ENCODE measurements around the gene HS3ST4.
"Not testable (repeated sequence)": the region's sequence is repeated elsewhere in the genome, so short reads cannot be mapped to it uniquely, and the experiment has no call there.

HS3ST4 gene

GRCh38 chr16:25735645-25736044, 43.9 kb downstream of the HS3ST4 start:
- Histone ChIP-seq H3K9ac (ENCODE audit: low read depth, low read length) (no peak overlapping the region), H3K36me3 (ENCODE audit: control insufficient read depth, insufficient read depth, low read length) (no peaks in the 10 kb centered on the region), H3K4me3 (ENCODE audit: low read depth, low read length) (no peak overlapping the region), H3K4me1 (ENCODE audit: control insufficient read depth, insufficient read depth, low read length) (no peaks in the 10 kb centered on the region), H3K27me3 (ENCODE audit: control insufficient read depth, insufficient read depth, low read length) (no peaks in the 10 kb centered on the region), H3K9me3 (ENCODE audit: control insufficient read depth, insufficient read depth, low read length) (no peaks in the 10 kb centered on the region)

DNA sequence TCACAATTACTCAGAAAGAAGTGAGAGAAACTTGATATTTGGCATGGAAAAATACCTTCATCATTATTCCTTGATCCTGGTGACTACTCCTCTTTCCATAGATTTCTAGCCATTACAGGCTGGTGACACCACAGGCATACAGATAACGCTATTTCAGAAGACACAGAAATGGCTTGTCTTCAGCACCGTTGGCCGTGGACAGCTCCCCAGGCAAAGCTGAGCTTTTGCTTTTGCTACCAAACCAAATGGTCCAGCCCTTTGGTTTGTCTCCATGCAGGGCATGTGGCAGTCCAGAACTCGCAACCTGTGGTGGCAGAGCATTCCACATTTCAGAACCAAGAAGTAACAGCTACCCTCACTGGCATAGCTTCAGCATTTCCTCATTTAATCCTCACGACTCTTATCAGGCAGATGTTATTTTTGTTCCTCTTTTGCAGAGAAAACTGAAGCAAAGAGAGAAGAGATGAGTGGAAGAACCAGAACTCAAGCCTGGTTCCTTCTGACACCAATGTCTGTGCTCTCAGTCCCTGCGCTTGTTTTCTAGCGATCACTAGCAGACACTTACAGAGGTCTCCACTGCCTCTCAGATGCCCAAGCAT, 55.5 kb downstream of the HS3ST4 start:
- Histone ChIP-seq H3K9ac (ENCODE audit: low read depth, low read length) (no peak overlapping the region), H3K9me3 (ENCODE audit: control insufficient read depth, insufficient read depth, low read length) (no peaks in the 10 kb centered on the region), H3K4me3 (ENCODE audit: low read depth, low read length) (no peak overlapping the region), H3K4me1 (ENCODE audit: control insufficient read depth, insufficient read depth, low read length) (no peaks in the 10 kb centered on the region), H3K36me3 (ENCODE audit: control insufficient read depth, insufficient read depth, low read length) (no peaks in the 10 kb centered on the region), H3K27me3 (ENCODE audit: control insufficient read depth, insufficient read depth, low read length) (no peaks in the 10 kb centered on the region)

DNA sequence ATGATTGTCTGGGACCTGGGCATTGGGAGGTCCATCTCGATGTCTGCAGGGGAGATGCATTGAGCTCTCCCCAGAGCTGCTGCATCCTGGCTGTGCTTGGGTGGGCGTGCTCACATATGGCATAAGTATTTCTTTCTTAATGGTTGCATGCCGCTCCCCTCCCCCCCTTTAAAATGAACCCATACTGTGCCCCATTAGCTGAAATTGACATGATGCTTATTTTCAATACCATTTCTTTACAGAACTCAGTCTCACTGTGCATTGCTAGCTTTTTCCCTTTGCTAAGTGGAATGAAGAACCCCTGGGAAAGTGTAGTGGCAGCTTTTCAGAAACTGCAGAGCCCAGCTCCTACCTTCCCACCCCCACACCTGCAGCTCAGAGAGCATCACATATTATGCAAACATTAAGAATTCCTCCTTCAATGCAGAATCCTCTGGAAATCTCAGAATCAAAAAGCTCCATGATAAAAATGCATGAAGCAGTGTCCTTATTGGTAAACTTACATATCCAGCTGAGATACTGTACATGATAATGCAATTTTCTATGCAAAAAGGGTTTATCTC, 56.4 kb downstream of the HS3ST4 start:
- no peaks in the 10 kb centered on the region for H3K9me3 ChIP-seq (ENCODE audit: control insufficient read depth, insufficient read depth, low read length)

GRCh38 chr16:25750488-25751216, 58.9 kb downstream of the HS3ST4 start:
- no peak overlapping the region for H3K9ac ChIP-seq (ENCODE audit: low read depth, low read length)
- no peaks in the 10 kb centered on the region for H3K9me3 ChIP-seq (ENCODE audit: control insufficient read depth, insufficient read depth, low read length)
- no peaks in the 10 kb centered on the region for H3K36me3 ChIP-seq (ENCODE audit: control insufficient read depth, insufficient read depth, low read length)

More for the DNA sequence above, 56.4 kb downstream of the HS3ST4 start:
- Histone ChIP-seq H3K9ac (ENCODE audit: low read depth, low read length) (no peak overlapping the region), H3K27me3 (ENCODE audit: control insufficient read depth, insufficient read depth, low read length) (no peaks in the 10 kb centered on the region), H3K36me3 (ENCODE audit: control insufficient read depth, insufficient read depth, low read length) (no peaks in the 10 kb centered on the region), H3K4me3 (ENCODE audit: low read depth, low read length) (no peak overlapping the region), H3K4me1 (ENCODE audit: control insufficient read depth, insufficient read depth, low read length) (no peaks in the 10 kb centered on the region)

DNA sequence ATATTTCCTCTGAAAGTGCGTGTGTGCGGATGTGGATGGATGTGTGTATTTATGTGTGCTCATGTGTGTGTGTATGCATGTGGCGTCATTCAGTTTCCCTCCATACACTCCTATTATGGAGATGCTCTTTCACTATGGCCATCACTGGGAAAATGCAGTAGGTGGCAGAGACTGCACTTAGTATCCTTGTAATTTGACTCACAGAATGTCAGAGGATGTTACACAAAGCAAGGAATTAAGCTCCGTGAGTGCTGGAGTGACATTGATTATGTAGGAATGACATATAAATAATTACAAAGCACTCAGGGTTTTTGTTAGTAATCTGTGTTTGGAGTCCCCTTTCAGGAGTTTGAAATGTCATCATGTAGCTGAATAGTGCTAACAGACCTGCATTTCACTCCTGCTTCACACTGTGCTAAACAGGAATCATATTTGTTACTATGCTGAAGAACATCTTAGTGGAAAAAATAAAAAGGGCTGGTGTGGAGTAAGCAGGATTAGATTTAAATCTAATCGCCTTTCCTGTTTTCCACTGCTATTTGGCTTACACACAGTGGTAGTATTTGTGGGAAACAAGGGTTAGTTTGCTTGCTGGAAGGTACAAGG, 59.6 kb downstream of the HS3ST4 start:
- H3K27me3 ChIP-seq (ENCODE audit: control insufficient read depth, insufficient read depth, low read length), result no peaks in the 10 kb centered on the region
- H3K36me3 ChIP-seq (ENCODE audit: control insufficient read depth, insufficient read depth, low read length), result no peaks in the 10 kb centered on the region
- H3K4me1 ChIP-seq (ENCODE audit: control insufficient read depth, insufficient read depth, low read length), result no peaks in the 10 kb centered on the region
- no peaks in the 10 kb centered on the region for H3K9me3 ChIP-seq (ENCODE audit: control insufficient read depth, insufficient read depth, low read length)
- H3K4me3 ChIP-seq (ENCODE audit: low read depth, low read length), result no peak overlapping the region
- no peak overlapping the region for H3K9ac ChIP-seq (ENCODE audit: low read depth, low read length)

More at GRCh38 chr16:25750488-25751216, 58.9 kb downstream of the HS3ST4 start:
- no peaks in the 10 kb centered on the region for H3K27me3 ChIP-seq (ENCODE audit: control insufficient read depth, insufficient read depth, low read length)
- H3K4me1 ChIP-seq (ENCODE audit: control insufficient read depth, insufficient read depth, low read length), result no peaks in the 10 kb centered on the region
- no peak overlapping the region for H3K4me3 ChIP-seq (ENCODE audit: low read depth, low read length)

DNA sequence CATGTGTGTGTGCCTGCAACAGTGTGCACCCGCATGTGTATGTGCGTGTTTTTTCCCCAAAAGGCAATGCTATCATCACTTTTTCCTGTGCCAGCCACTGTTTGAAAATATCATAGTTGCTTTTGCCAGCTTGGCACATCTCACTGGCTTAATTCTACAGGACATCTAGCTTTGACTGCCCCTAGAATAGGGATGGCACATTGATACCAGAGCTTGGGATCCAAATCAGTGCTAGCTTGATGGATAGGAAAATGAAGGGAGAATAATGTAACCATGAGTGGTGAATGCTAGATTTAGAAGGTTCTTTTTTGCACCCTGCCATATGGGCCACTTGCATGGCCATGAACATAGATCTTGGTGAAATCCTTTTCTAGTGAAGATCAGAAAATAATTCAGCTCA, 72.7 kb downstream of the HS3ST4 start:
- Histone ChIP-seq H3K36me3 (ENCODE audit: control insufficient read depth, insufficient read depth, low read length) (no peaks in the 10 kb centered on the region), H3K4me1 (ENCODE audit: control insufficient read depth, insufficient read depth, low read length) (peaks cover 5% of the 10 kb centered on the region), H3K4me3 (ENCODE audit: low read depth, low read length) (no peak overlapping the region), H3K27me3 (ENCODE audit: control insufficient read depth, insufficient read depth, low read length) (no peaks in the 10 kb centered on the region), H3K9ac (ENCODE audit: low read depth, low read length) (no peak overlapping the region), H3K9me3 (ENCODE audit: control insufficient read depth, insufficient read depth, low read length) (no peaks in the 10 kb centered on the region)

DNA sequence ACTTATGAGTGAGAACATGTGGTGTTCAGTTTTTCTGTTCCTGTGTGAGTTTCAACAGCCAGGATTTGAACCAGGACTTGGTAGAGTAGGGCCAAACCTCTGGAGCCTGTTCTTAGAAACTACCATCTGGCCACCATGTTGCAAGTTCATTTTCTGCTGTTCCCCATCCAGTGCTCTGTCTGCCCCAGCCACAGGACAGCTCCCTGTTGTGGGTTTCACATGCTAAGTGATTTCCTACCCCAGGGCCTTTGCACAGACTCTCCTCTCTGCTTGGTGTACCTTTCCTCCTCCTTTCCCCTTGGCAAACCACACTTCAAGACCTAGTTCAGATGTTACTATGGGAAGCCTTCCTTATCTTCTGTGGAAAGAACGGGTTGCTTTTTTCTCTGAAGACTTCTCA, 79.5 kb downstream of the HS3ST4 start:
- H3K36me3 ChIP-seq (ENCODE audit: control insufficient read depth, insufficient read depth, low read length), result no peaks in the 10 kb centered on the region
- no peaks in the 10 kb centered on the region for H3K9me3 ChIP-seq (ENCODE audit: control insufficient read depth, insufficient read depth, low read length)
- H3K4me3 ChIP-seq (ENCODE audit: low read depth, low read length), result no peak overlapping the region
- no peaks in the 10 kb centered on the region for H3K27me3 ChIP-seq (ENCODE audit: control insufficient read depth, insufficient read depth, low read length)
- peaks cover 7% of the 10 kb centered on the region for H3K4me1 ChIP-seq (ENCODE audit: control insufficient read depth, insufficient read depth, low read length)
- no peak overlapping the region for H3K9ac ChIP-seq (ENCODE audit: low read depth, low read length)

- H3K9ac ChIP-seq (ENCODE audit: low read depth, low read length), result no peak overlapping the region
- no peaks in the 10 kb centered on the region for H3K36me3 ChIP-seq (ENCODE audit: control insufficient read depth, insufficient read depth, low read length)
- H3K27me3 ChIP-seq (ENCODE audit: control insufficient read depth, insufficient read depth, low read length), result no peaks in the 10 kb centered on the region
- no peaks in the 10 kb centered on the region for H3K9me3 ChIP-seq (ENCODE audit: control insufficient read depth, insufficient read depth, low read length)
- H3K4me3 ChIP-seq (ENCODE audit: low read depth, low read length), result no peak overlapping the region
- peaks cover 7% of the 10 kb centered on the region for H3K4me1 ChIP-seq (ENCODE audit: control insufficient read depth, insufficient read depth, low read length)
Observed at GRCh38 chr16:25771812-25772568, 80.2 kb downstream of the HS3ST4 start.

GRCh38 chr16:25776214-25776613, 84.5 kb downstream of the HS3ST4 start:
- not testable (repeated sequence) for H3K9me3 ChIP-seq (ENCODE audit: control insufficient read depth, insufficient read depth, low read length); H3K4me1 ChIP-seq (ENCODE audit: control insufficient read depth, insufficient read depth, low read length); H3K9ac ChIP-seq (ENCODE audit: low read depth, low read length); H3K4me3 ChIP-seq (ENCODE audit: low read depth, low read length); H3K36me3 ChIP-seq (ENCODE audit: control insufficient read depth, insufficient read depth, low read length); H3K27me3 ChIP-seq (ENCODE audit: control insufficient read depth, insufficient read depth, low read length)

DNA sequence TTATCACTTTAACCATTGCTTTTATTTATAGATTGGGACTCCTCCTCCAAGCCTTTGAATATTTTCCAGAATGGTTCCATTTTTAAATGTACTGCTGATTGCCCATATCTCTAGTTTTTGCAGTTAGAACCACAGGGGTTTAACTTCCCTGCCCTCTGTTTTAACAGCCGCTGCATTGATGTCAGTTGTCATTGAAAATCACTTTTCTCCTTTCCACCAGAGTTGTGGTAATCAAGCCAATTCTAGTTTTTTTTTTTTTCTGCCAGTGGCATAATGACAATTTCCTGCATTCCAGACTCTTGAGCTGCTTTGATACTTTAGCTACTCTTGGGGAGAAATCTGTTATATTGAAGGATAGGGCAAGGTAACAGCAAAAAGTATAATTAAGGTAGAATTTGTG, 91.5 kb downstream of the HS3ST4 start:
- Histone ChIP-seq H3K4me3 (ENCODE audit: low read depth, low read length) (no peak overlapping the region), H3K9ac (ENCODE audit: low read depth, low read length) (no peak overlapping the region), H3K27me3 (ENCODE audit: control insufficient read depth, insufficient read depth, low read length) (no peaks in the 10 kb centered on the region), H3K4me1 (ENCODE audit: control insufficient read depth, insufficient read depth, low read length) (no peaks in the 10 kb centered on the region), H3K36me3 (ENCODE audit: control insufficient read depth, insufficient read depth, low read length) (peaks cover 2% of the 10 kb centered on the region), H3K9me3 (ENCODE audit: control insufficient read depth, insufficient read depth, low read length) (no peaks in the 10 kb centered on the region)

GRCh38 chr16:25785361-25785760, 93.6 kb downstream of the HS3ST4 start:
- Histone ChIP-seq H3K9me3 (ENCODE audit: control insufficient read depth, insufficient read depth, low read length) (no peaks in the 10 kb centered on the region), H3K4me1 (ENCODE audit: control insufficient read depth, insufficient read depth, low read length) (no peaks in the 10 kb centered on the region), H3K27me3 (ENCODE audit: control insufficient read depth, insufficient read depth, low read length) (no peaks in the 10 kb centered on the region), H3K4me3 (ENCODE audit: low read depth, low read length) (no peak overlapping the region), H3K9ac (ENCODE audit: low read depth, low read length) (no peak overlapping the region), H3K36me3 (ENCODE audit: control insufficient read depth, insufficient read depth, low read length) (peaks cover 2% of the 10 kb centered on the region)
